Mesenchymal stem cell (in vitro differentiated cells and primary cell): ENCODE results near the gene KCNJ18.
A peak's percentile ranks its signal among the peaks of the same experiment; 100 is the strongest.
"Not testable (repeated sequence)": the region's sequence is repeated elsewhere in the genome, so short reads cannot be mapped to it uniquely, and the experiment has no call there.

ENCODE experiments used
- DNase-seq: peaks from one replicate; pipeline ENCODE4 v3.0.0-alpha.2; 2013
- H2AFZ ChIP-seq: one replicate; pipeline ENCODE4 v1.6.1; 2013; ENCODE audit warnings: low read depth, mild to moderate bottlenecking, control low read depth, inconsistent platforms, low read length, moderate library complexity
- H2AK5ac ChIP-seq: 2 replicates; pipeline ENCODE4 v1.6.1; 2013; ENCODE audit warnings: low read length, moderate library complexity, mild to moderate bottlenecking, inconsistent platforms; ENCODE audit not compliant: severe bottlenecking
- H2BK120ac ChIP-seq: one replicate; pipeline ENCODE4 v1.6.1; 2013; ENCODE audit warnings: low read depth, mild to moderate bottlenecking, inconsistent platforms, low read length, moderate library complexity
- H2BK12ac ChIP-seq, 2 experiments: one replicate each; pipeline ENCODE4 v1.6.1; 2013; ENCODE audit warnings: inconsistent platforms in 2 of 2, low read length in 2 of 2, mild to moderate bottlenecking in 2 of 2, moderate library complexity in 2 of 2, control low read depth in 1 of 2
- H2BK15ac ChIP-seq: one replicate; pipeline ENCODE4 v1.6.1; 2013; ENCODE audit warnings: mild to moderate bottlenecking, low read depth, inconsistent platforms; ENCODE audit not compliant: poor library complexity, severe bottlenecking
- H2BK5ac ChIP-seq: 2 replicates; pipeline ENCODE4 v1.6.1; 2013; ENCODE audit warnings: low read depth, mild to moderate bottlenecking, low read length, control low read depth, inconsistent platforms; ENCODE audit not compliant: poor library complexity, severe bottlenecking
- H3K14ac ChIP-seq, 2 experiments: one replicate each; pipeline ENCODE4 v1.6.1; 2013; ENCODE audit warnings: inconsistent platforms in 2 of 2, low read length in 2 of 2, control low read depth in 1 of 2, mild to moderate bottlenecking in 1 of 2, moderate library complexity in 1 of 2
- H3K18ac ChIP-seq, 2 experiments: one replicate each; pipeline ENCODE4 v1.6.1; 2013; ENCODE audit warnings: inconsistent platforms in 2 of 2, low read length in 2 of 2, control low read depth in 1 of 2, low read depth in 1 of 2, mild to moderate bottlenecking in 1 of 2
- H3K23ac ChIP-seq, 2 experiments: one replicate each; pipeline ENCODE4 v1.6.1; 2013; ENCODE audit warnings: inconsistent platforms in 2 of 2, low read length in 2 of 2, mild to moderate bottlenecking in 2 of 2, moderate library complexity in 2 of 2, control low read depth in 1 of 2
- H3K27ac ChIP-seq: 2 replicates; pipeline ENCODE4 v1.5.1; 2013; ENCODE audit warnings: mild to moderate bottlenecking, moderate library complexity, low read length, control low read depth, inconsistent platforms; ENCODE audit not compliant: poor library complexity, severe bottlenecking
- H3K27me3 ChIP-seq, 2 experiments: 2 replicates each; pipeline versions ENCODE4 v1.6.1 to v1.7.0; 2013; ENCODE audit warnings: low read length in 2 of 2, mild to moderate bottlenecking in 2 of 2, moderate library complexity in 2 of 2, control low read depth in 1 of 2, inconsistent platforms in 1 of 2; ENCODE audit not compliant: control insufficient read depth in 1 of 2, insufficient read depth in 1 of 2
- H3K36me3 ChIP-seq, 2 experiments: 2 replicates each; pipeline versions ENCODE4 v1.6.1 to v1.7.0; 2013; ENCODE audit warnings: low read length in 2 of 2, control low read depth in 1 of 2, inconsistent platforms in 1 of 2, low read depth in 1 of 2, mild to moderate bottlenecking in 1 of 2; ENCODE audit not compliant: insufficient read depth in 2 of 2, control insufficient read depth in 1 of 2
- H3K4ac ChIP-seq, 2 experiments: one replicate each; pipeline ENCODE4 v1.6.1; 2013; ENCODE audit warnings: inconsistent platforms in 2 of 2, low read length in 2 of 2, mild to moderate bottlenecking in 2 of 2, moderate library complexity in 2 of 2, control low read depth in 1 of 2, low read depth in 1 of 2
- H3K4me1 ChIP-seq: 2 replicates; pipeline ENCODE4 v1.6.1; 2013; ENCODE audit warnings: low read depth, low read length, control low read depth; ENCODE audit not compliant: control insufficient read depth, insufficient read depth
- H3K4me2 ChIP-seq: 2 replicates; pipeline ENCODE4 v1.6.1; 2013; ENCODE audit warnings: low read length, mild to moderate bottlenecking, inconsistent platforms; ENCODE audit not compliant: poor library complexity, severe bottlenecking
- H3K4me3 ChIP-seq, 2 experiments: 2 replicates each; pipeline versions ENCODE4 v1.5.1 to v1.7.0; 2013; ENCODE audit warnings: low read length in 2 of 2, mild to moderate bottlenecking in 2 of 2, control low read depth in 1 of 2, low read depth in 1 of 2; ENCODE audit not compliant: insufficient read depth in 1 of 2
- H3K79me1 ChIP-seq: replicated peaks from 2 replicates; pipeline ENCODE4 v1.6.1; 2013; ENCODE audit warnings: mild to moderate bottlenecking, control low read depth, low read length, inconsistent platforms; ENCODE audit not compliant: poor library complexity, severe bottlenecking
- H3K9ac ChIP-seq: 2 replicates; pipeline ENCODE4 v1.7.0; 2013; ENCODE audit warnings: mild to moderate bottlenecking, low read length, moderate library complexity
- H3K9me3 ChIP-seq: 2 replicates; pipeline ENCODE4 v1.7.0; 2013; ENCODE audit warnings: mild to moderate bottlenecking, low read length; ENCODE audit not compliant: control insufficient read depth
- H4K8ac ChIP-seq: one replicate; pipeline ENCODE4 v1.6.1; 2013; ENCODE audit warnings: inconsistent platforms, mild to moderate bottlenecking, low read length, moderate library complexity
- H4K91ac ChIP-seq: one replicate; pipeline ENCODE4 v1.6.1; 2013; ENCODE audit warnings: mild to moderate bottlenecking, low read length, inconsistent platforms
- WGBS: methylation state at CpG from one replicate; pipeline ENCODE4 v1.1.7; 2013; ENCODE audit warnings: mixed read lengths; 5-methylcytosine and 5-hydroxymethylcytosine counted together

Gene KCNJ18

DNA sequence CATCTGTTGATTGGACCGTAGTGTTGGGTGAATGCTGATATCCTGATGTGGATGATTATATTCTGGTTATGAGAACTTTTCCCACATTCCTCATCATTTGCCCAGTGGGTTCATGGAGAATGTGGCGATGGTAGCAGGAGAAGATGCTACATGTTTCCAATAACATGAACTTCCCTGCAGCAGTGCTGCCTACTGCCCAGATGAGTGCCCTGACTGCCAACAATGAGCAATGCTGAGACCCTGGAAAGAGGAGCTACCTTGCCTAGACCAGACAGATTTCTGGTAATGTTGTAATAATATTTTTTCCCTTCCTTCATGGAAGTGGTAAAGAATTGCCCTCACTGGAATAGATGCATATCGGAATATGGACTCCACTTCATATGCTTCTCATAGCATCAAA is 29.2 kb upstream of the KCNJ18 start:
- H3K4ac ChIP-seq, H3K18ac ChIP-seq, H3K4me3 ChIP-seq, H2BK120ac ChIP-seq, H3K4me2 ChIP-seq, H3K9me3 ChIP-seq, H3K27ac ChIP-seq, H2AK5ac ChIP-seq, H3K4me1 ChIP-seq, H3K23ac ChIP-seq, DNase-seq, H2BK12ac ChIP-seq, H3K14ac ChIP-seq, H3K9ac ChIP-seq, H2BK5ac ChIP-seq, H2AFZ ChIP-seq, H2BK15ac ChIP-seq, H4K8ac ChIP-seq, H3K79me1 ChIP-seq, H3K27me3 ChIP-seq, H3K36me3 ChIP-seq, H4K91ac ChIP-seq: not testable (repeated sequence)
- WGBS, result 81% methylated on average over 1 of the region's 3 CpGs

DNA sequence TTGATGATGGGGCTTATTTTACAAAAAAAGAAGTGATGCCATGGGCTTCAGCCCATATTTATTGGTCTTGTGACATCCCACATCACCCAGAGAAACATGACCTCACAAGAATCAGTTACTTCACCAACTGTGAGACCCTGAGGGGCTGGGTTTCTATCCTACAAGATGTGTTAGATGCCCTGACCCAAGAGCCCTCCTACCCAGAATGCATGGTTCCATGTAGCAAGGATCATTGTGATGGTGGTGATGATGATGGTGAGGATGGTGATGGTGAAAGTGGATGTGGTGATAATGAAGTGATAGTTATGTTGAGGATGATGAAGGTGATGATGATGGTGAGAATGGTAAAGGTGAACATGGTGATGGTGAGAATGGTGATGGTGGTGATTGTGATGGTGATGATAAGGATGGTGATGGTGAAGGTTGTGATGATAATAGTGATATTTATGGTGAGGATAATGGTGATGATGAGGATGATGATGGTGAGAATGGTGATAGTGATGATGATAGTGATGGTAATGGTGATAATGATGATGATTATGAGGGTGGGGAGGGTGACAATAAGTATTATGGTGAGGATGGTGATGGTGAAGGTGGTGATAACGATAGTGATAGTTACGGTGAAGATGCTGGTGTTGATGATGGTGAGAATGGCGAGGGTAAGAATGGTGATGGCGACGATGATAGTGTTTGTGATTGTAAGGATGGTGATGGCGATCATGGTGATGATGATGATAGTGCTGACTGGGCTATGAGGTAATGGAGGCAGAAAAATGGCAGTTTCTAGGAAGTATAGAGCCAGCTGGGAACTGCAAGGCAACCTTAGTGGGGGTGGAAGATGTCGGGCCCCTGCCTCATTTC is 28.5 kb upstream of the KCNJ18 start:
- not testable (repeated sequence) for H3K27ac ChIP-seq, H3K9me3 ChIP-seq, H3K9ac ChIP-seq, H2BK12ac ChIP-seq, H3K79me1 ChIP-seq, H3K23ac ChIP-seq, H2AFZ ChIP-seq, H3K27me3 ChIP-seq, H2BK15ac ChIP-seq, H3K4me1 ChIP-seq, H2AK5ac ChIP-seq, H3K14ac ChIP-seq, H3K4ac ChIP-seq, H4K91ac ChIP-seq, H2BK5ac ChIP-seq, H3K18ac ChIP-seq, H3K36me3 ChIP-seq, H3K4me3 ChIP-seq, H2BK120ac ChIP-seq, H4K8ac ChIP-seq, DNase-seq, H3K4me2 ChIP-seq
- 55% methylated on average over 6 of the region's 7 CpGs for WGBS

DNA sequence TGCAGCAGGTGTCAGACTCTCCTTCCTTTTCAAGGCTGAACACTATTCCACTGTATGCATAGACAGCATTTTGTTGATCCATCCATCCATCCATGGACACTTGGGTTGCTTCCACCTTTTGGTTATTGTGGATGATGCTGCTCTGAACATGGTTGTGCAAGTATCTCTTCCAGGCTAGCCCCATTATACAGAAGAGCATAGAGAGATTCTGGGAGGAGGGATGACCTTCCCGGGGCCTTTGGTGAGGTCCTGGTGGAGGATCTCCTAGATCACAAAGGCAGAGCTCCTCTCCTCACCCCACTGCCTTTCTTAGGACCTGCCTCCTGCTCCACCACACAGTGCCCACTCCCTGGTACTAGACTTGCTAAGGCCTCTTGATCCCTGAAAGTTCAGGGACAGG is 27.2 kb upstream of the KCNJ18 start:
- not testable (repeated sequence) for H3K9ac ChIP-seq, H2AK5ac ChIP-seq, H2AFZ ChIP-seq, H3K9me3 ChIP-seq, H2BK12ac ChIP-seq, H3K4me1 ChIP-seq, H3K14ac ChIP-seq, H3K79me1 ChIP-seq, H3K4me2 ChIP-seq, H2BK15ac ChIP-seq, H3K4me3 ChIP-seq, H3K27ac ChIP-seq, H3K18ac ChIP-seq, H3K27me3 ChIP-seq, H4K91ac ChIP-seq, H3K23ac ChIP-seq, DNase-seq, H4K8ac ChIP-seq, H3K36me3 ChIP-seq, H3K4ac ChIP-seq, H2BK120ac ChIP-seq, H2BK5ac ChIP-seq
- 33% methylated on average over 1 of the region's 1 CpG for WGBS

DNA sequence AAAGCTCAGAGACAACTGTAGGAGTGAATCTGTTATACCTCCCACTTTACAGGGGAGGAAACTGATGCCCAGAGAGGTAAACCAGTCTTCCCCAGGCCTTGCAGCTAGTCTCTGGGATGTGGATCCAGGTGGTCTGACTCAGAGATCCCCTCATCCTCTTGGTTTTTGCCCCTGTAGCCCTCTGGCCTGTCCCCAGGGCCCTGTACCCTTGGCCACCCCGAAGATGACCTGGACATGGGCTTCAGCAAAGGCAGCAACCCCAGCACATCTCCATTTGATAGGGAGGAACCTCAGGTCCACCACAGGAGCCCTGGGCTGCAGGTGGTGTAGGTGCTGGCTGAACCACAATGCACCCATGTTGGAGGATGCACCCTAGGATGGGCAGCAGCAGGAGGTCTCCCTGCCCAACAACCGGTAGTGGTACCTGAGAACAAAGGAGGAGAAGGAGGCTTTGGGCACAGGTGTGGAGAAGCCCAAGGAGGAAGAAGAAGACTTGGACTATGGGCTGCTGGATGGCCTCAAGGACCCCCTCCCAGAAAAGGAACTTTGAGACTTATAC is 26.3 kb upstream of the KCNJ18 start:
- not testable (repeated sequence) for H3K23ac ChIP-seq, H3K9ac ChIP-seq, H3K4me1 ChIP-seq, H2BK5ac ChIP-seq, H3K79me1 ChIP-seq, H3K4ac ChIP-seq, H2BK15ac ChIP-seq, H3K4me2 ChIP-seq, H2AK5ac ChIP-seq, H2AFZ ChIP-seq, H3K27ac ChIP-seq, H4K8ac ChIP-seq, H3K9me3 ChIP-seq, H3K18ac ChIP-seq, H3K14ac ChIP-seq, DNase-seq, H3K36me3 ChIP-seq, H2BK120ac ChIP-seq, H4K91ac ChIP-seq, H2BK12ac ChIP-seq
- WGBS, result 24% methylated on average over 2 of the region's 2 CpGs
- Histone ChIP-seq H3K4me3 (peak overlapping the region in 1 of 2 experiments; percentile 5), H3K27me3 (peaks cover 0 to 12% of the 10 kb centered on the region in 2 experiments)
